GM19468 (cell line): ENCODE measurements around the gene COL27A1.

Source experiments
- ATAC-seq: cut with Tn5 transposase; IDR thresholded peaks from one replicate; pipeline ENCODE4 v1.9.1; 2021; ENCODE audit warnings: mild to moderate bottlenecking, moderate library complexity, moderate number of reproducible peaks; ENCODE audit not compliant: unreplicated experiment; ENCODE audit errors: extremely low read depth

COL27A1 gene

DNA sequence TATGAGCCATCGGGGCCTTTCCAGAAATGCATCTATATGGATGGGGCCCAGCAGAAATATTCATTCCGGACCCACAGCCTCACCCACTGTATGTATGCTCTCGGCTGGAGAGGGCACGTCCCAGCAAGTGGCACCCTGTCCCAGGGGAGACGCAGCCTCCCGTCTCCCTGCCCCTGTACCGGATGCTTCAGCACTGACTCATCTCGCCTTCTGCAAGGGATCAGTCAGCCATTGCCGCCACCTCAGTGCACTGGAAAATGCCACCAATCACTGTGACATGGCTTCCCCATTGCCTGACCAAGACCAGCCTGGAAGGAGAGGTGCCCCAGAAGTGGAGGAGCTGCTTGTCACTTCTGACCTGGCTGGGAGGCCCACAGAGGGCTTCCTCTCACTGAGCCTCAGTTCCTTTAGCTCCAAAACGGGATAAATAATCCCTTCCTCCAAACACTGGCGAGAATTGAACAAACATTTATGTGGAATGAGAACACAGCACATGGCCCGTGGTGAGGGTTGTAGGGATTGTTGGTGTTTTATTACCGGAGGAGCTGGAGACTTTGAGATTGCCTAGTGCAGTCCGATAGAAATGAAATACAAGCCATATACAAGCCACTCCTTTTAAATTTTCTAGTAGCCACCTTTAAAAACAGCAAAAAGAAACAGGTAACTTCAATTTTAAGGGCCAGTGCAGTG is 123.7 kb downstream of the COL27A1 start:
- ATAC-seq = no peak

DNA sequence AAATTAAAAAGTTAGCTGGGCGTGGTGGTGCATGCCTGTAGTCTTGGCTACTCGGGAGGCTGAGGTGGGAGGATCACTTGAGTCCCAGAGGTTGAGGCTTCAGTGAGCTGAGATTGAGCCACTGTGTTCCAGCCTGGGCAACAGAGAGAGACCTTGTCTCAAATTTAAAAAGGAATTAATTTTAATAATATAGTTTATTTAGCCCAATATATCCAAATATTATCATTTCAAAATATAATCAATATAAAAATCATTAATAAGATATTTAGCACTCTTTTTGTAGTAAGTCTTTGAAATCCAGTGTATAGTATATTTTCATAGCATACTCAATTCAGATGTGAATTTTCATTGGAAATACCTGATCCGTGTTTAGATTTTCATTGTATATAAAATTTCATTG is 124.4 kb downstream of the COL27A1 start:
- ATAC-seq = no peak

DNA sequence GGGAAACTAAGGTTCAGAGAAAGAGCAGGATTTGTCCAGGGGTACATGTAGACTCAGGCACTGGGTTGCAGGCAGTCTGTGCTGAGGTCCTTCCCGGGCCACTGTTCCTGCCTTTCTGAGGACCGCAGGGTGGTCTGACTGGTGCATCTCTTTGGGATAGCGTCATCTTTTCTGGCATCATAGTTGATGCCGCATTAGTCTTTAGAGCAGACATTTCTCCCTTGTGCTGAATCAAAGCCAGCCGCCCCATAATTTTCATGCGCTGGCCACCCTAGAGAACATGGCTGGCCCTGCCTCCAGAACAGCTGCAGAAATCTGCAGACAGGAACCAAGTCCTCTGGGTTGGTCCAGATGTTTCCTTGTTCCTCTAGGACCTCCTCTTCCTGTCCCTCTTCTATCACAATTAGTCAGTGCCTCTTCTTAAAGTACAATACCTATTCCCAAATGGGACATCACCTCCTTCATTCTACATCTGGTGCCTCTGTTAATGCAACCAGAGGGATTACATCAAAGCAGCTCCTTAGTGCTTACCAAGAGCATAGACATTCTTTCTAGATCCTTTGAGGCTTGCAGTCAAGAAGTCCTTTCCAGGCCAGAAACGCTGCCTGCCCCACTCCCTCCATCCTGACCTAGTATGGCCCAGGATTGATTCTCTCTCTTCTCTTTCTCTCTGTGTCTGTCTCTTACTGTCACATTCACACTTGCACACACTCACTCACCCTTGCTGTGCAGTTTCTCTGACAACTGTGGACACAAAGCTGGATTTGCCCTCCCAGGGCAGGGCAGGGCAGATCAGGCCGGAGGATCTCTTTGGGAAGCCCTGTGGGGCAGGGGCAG is 125.5 kb downstream of the COL27A1 start:
- ATAC-seq = no peak

DNA sequence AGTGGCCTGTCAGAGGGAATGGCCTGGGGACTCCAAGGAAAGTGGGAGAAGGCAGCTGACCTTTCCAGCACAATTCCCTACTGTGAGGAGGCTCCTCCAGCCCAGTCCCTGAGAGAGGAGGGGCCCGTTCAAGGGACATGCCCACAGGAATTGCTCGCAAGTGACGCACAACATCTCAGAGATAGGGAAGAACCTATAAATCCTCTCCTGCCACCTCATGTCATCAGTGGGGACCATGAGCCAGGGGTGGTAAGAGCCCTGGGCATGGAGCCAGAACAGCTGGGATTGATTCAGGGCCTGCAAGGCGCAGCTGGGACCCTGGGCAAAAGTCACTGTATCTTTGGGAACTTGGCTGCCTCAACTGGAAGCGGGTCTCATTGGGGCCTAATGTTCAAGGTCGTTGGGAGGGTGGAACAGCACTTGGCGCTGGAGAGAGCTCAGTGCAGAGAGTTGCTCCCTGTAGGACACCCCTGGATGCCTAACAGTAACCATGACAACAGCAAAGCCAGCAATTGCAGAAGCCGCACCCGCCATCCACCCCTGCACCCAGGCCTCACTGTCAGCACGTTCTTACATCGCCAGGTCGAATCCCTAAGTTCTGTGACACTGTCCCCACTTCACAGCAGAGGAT is 126.3 kb downstream of the COL27A1 start:
- no peak for ATAC-seq

DNA sequence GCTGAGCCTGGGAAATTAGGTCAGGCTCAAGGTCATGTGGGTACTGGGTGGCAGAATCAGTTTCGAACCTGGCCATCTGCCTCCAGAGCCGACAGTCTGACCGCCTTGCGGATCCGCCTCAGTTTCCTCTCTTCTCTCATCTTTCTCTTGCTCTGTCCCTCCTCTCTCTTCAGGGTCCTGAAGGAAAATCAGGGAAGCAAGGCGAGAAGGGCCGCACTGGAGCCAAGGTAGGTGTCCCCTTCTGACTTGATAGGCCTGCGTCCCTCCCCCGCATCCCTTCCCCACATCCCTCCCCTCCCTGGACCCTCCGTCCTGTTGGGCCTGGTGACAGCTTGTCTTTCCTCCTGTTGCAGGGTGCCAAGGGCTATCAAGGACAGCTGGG is 126.8 kb downstream of the COL27A1 start:
- no peak for ATAC-seq

DNA sequence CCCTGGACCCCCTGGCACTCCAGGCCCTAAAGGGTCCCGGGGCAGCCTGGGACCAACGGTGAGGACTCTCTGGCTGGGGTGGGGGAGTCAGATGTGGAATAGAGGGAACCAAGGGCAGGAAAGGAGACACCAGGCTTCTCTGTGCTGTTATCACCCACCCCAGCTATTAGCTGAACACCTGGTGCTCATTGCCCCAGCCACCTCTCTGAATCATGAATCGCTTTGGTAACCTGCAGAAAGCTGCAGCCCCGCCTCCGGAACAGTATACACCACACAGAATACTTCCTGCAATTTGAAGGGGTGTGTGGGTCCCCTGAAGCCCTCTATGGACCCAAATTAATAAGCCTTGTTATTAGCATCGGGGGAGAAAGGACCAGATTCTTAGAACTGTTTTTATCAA is 127.2 kb downstream of the COL27A1 start:
- no peak for ATAC-seq

DNA sequence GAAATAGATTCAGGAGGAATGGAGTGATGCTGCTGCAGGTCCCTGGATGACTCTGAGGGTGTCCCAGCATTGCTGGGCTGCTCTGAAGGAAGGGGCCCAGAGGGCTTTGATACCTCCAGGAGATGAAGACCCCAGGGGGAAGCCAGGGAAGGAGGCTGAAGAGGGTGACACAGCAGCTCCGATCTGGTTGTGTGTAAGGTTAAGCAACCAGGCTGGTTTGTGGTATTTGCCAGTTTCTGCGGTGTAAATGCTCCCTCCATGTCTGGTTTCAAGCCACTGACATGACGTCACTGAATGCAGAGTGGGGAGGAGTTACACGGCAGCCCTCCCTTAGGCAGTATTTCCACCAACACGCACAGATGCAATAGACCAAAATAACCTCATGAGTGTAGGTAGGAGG is 127.6 kb downstream of the COL27A1 start:
- no peak for ATAC-seq

DNA sequence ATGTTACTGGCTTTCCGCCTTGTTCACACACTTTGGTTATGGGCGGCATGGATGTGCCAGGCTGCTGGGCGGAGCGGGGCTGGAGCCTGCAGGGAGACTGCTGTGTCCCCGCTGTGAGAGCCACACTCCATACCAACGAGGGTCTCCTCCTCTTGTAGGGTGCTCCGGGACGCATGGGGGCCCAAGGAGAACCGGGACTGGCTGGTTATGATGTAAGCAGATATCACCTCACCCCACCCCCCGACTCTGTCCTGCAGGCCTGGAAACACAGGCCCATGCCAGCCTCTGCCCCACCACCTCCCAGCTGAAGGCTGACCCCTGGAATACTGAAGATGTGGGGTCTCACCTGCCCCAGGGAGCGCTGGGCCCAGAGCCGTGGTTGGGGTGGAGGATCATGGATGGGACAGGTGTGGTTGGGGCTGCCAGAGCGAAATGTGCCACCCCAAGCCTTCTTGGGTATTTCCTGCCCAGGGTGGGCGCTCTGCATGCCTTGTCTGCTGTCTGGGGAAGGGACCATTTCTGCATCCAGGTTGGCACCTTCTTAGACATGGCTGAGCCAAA is 128.3 kb downstream of the COL27A1 start:
- ATAC-seq = no peak

DNA sequence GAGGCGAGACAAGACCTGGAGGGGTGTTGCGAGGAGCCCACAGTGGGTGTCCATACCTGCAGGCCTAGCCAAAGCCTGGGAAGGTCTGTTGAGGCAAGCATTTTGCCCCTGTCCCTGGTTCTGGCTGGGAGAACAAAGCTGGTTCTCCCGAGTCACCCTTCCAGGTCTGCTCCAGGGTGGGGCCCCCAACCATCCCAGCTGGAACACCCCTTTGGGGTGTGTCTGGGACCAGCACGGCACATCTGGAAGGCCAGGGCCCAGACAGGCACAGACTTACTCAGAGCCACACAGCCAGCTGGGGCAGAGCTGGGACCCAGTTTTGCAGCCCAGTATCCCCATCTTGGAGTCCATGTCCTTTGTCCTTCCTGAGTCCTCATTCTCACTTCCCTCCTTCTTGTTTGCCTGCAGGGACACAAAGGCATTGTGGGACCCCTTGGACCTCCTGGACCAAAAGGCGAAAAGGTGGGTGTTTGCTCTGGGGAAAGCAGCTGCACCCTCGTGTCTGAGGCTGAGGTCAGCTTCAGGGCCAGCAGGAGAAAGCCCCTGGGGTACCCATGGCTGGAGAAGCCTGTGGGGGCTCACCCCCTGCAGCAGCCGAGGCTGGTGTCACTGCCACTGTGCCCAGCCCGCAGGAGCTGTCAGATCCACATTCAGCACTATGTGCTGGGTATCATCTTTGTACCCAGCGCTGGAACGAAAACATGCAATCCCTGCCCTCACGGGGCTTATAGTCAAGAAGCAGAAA is 129.2 kb downstream of the COL27A1 start:
- no peak for ATAC-seq

DNA sequence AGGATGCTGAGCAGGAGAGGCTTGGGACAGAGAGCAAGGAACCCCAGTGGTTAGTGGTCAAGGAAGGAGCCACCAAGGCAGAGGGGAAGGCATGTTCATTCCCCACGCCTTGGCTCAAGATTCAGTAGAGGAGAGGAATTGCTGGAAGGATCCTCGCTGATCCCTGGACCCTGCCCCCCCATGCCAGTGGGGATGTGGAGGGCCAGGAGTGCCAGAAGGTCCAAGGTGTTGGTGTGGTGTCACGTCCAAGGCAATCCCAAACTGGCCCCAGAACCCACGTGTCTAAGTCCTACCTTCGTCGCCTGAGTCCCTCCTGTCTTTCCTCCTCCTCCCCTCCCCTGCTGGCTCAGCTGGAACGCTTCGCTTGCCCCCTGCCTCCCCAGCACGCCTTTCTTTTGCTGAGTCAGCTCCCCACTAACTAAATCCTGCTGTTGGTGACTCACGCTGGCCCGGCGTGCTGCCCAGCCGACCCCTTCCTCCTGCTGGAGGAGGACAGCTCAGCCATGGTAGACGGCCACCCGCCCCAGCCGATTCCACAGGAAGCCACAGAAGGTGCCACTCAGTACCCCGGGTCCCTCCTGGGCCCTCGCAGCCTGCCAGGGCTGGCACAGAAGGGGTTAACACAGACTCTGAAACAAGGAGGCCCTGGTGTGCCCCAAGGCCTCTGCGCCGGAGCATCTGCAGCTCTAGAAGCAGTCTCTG is 130.0 kb downstream of the COL27A1 start:
- ATAC-seq = no peak

DNA sequence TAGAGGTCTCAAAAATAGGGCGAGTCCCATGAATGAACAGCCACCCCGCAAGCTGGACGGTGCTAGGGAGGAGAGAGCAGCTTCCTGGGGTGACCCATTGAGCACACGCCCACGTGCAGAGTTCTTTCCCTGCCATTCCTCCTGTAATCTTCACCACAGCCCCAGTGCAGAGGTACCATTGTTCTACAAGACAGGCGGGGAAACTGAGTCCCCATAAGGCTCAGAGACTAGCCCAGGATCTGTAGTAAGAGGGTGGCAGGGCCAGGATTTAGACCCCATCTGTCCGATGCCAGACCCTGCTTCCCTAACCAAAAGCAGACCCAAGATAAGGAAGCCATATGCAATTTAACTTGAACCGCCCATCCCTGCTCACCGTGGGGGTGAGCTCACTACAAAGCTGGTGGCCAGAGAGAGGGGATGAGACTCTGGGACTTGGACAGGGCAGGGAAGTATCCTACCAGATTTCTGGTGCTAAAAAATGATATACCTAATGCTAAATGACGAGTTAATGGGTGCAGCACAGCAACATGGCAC is 130.9 kb downstream of the COL27A1 start:
- ATAC-seq = no peak

DNA sequence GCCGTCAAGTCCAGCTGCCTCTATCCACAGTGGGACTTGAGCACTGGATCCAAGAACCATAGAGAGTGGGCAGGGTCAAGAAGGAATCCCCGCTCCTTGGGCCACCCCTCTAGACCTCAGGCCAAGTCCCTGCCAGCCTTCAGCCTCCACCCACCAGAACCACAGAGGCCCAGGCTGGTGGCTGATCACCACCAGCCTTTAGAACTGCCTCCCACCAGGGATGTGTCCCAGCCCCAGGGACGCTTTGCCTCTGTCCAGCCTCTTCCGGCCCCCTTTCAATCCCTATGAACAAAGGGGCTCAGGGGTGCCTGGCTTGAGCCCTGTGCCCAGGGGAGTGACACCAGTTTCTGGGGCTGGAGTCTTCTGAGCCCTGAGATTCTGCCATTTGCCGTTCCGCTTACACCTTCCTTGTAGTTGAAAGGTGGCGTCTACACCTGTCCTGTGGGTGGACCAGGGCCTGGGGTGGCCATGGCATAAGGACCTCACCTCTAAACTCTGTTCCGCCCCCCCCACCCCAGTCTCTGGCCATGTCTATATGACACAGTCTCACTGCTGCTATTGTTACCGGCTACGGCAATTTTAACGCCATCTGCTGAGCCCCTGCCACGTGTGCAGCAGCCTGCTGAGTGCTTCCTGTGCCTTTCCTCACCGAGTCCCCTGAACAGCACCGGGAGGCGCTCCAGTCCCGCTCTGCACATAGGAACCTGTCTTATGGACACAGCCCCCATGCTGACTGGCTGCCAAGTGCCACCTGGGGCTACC is 131.8 kb downstream of the COL27A1 start:
- ATAC-seq = no peak

DNA sequence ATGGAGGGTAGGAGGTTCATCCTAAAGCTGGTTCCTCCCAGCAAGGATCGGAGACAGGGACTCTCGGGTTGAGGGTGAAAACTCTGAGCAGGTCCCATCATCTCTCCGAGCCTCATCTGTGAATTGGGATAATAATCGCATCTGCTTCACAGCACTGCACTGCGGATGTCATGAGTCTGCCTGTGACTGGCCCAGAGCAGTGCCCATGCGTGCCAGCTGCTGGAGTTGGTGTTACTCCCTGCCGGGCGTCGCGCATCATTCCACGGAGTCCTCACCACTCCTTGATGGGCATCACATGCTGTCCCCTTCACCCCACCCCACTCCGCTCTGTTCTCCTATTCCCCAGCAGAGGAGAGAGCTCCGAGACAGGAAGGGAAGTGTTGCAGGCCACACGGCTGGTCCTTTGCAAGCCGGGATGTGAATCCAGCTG is 132.4 kb downstream of the COL27A1 start:
- ATAC-seq = no peak

DNA sequence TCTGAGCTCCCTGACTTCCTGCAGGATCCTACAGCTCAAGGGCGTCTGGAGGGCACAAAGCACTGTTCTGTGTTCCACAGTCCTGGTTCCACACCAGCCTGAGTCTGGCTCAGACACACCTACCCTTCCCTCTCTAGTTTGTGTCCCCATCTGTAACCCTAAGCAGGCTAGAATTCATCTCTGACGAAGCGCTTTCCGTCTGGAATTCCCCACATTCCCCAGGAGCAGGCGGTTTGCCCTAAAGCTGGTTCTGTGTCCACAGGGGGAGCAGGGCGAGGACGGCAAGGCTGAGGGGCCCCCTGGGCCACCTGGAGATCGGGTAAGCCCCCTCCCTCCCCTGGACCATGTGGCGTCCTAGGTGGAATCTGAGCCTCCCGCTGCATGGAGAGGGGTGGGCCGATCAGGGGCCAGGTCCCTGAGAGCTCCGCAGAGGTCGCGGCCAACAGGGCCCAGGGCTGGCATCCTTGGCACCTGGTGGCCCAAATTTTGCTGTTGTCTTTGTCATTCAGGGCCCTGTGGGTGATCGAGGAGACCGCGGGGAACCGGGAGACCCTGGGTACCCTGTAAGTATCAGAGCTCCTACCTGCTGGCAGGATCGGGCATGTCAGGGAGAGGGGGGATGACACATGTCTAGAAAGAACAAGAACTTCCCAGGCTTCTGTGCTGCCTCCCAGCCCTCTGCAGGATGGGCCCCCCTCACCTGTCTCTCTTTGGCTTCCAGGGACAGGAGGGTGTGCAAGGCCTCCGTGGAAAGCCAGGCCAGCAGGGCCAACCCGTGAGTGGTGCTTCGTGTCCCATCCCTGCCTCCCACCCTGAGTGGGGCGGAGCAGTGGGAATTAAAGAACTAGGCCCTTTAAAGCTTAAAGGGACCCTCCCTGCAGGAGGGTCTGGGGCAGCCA is 133.1 kb downstream of the COL27A1 start:
- ATAC-seq = no peak

DNA sequence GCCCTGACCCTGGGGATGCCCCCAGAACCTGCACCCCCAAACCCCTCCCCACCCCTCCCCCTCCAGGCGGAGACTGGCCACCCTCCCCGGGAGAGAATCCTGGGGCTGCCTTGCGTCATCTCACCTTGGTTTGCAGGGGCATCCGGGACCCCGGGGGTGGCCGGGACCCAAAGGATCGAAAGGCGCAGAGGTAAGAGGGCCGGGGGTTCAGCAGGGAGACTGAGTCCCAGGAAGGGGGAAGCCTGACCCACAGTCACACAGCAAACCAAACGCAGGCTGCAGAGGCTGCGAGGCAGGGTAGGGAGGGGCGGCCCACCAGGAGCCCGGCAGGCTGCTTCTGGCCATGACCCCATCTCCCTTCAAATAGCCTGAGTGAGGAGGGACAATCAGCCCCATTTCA is 133.8 kb downstream of the COL27A1 start:
- ATAC-seq = no peak

DNA sequence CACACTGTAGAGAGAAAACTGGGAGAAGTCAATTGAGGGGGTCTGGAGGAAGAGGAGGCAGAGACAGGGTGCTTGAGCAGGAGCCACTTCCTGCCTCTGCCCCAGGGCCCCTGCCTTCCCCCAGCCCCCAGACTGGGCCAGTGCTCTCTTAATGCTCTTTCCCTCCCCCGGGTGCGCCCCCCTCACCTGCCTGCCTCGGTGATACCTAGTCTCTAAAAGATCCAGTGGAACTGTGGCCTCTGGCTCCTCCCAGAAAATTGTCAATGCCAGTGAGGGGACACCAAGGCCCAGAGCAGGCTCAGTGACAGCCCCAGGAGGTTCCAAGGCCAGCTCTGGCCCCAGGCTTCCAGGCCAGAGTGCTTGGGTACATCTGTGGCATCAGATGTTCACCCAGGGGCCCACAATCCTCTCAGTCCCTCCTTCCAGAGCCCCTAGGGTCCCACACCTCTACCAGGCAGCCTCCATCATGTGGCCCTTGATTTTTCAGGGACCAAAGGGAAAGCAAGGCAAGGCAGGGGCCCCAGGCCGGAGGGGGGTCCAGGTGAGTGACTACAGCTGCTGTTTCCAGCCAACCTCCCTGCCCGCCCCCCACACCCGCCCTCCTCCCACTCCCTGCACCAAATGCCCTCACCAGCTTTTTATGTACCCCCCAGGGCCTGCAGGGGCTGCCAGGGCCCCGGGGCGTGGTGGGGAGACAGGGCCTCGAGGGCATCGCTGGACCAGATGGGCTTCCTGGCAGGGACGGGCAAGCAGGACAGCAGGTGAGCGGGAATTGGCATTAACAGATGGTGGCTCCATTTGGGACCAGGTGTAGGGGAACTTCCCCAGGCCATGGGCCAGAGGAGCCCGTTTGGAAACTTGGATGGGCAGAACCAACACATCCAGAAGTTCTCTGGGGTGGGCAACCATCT is 134.5 kb downstream of the COL27A1 start:
- ATAC-seq = no peak

DNA sequence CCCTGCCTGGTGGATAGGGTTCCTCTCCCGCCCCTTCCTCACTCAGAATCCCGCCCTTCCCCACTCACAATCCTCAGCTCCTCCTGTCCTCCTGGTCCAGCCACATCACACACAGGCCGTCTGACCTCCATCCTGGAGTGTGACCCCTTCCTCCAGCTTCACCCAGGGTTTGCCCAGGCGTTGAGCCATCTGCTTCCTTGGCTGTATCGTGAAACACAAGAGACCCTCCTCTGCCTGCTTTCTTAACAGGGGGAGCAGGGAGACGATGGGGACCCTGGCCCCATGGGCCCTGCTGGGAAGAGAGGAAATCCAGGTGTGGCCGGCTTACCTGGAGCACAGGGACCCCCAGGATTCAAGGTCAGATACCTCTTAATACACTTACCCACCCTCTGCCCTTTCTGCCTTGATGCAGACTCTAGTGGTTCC is 135.2 kb downstream of the COL27A1 start:
- no peak for ATAC-seq
